Hematopoietic multipotent progenitor cell treated with erythropoietin and hydrocortisone succinate and interleukin-3 and kit ligand, for 4 days (in vitro differentiated cells): ENCODE data around the gene PLEK2.

Source experiments
- DNase-seq: peaks from one replicate; pipeline ENCODE4 v3.0.0-alpha.2; 2015

The PLEK2 gene

DNA sequence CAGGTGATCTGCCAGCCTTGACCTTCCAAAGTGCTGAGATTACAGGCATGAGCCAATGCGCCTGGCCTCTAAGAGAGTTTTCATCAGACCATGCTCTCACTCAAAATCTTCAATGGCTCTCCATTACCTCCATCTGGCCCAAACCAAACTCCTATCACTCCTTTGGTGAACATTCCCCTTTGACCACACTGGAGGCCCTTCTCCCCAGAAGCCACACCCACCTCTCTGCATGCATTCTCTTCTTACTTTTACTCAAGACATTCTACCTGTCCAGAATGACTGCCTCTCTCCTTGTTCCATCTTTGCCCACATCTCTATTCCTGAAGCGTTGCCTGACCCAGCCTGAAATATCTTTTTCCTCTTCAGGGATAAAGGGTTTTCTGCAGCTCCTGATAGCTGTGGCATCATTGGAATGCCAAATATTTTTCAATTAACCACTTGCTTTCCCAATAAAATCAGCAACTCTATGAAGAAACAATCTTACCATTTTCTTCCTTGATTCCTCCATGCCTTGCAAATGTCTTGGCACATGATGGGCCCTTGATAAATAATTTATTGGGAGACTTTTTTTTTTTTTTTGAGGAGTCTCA lies 15.5 kb downstream of the PLEK2 start:
- DNase-seq, result no peak

DNA sequence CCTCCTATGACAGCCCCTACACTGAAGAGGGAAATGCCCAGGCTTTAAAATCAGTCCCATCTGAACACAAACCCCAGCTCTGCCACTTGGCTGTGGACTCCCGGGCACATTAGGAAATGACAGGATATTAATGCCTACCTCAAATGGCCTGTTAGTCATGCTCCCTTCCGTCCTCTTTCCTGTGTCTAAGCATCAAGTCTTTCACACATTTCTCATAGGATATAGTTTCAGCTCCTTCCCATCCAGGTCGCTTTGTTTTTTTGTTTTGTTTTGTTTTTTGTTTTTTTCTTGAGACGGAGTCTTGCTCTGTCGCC lies 16.1 kb downstream of the PLEK2 start:
- no peak for DNase-seq

DNA sequence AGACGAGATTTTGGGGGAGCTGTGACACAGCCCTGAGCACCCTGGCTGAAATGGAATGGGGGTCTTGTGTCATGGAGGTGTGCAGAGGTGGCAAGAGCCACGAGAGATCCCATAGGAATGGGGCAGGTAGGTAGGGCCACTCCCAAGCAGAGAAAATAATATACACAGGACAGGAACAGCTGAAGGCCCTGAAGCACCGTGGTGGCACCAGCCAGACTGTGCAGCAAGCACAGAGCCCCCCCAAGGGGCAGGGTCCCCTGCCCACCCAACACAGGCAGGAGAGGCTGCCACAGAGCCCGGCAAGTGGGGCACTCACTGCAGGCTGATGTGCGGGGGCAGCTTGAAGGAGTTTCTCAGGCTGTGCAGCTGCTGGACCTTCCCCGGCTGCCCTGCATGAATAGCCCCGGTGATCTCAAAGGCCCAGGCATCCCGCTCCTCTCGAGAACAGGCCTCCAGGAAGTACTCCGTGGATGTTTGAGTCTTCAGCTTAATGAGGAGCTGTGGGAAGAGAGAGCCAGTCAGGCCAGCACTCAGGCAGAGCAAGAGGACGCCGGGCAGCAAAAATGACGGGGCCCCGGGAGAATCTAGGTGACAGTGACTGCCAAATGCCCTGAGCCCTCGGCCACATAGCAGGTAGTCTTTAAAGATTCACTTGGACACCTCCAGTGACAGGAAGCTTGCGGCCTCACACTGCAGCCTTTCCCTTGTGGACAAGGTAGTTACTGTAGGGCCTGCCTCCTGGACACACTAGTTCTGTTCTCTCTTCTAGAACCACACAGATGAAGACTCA lies 16.7 kb downstream of the PLEK2 start:
- no peak for DNase-seq

DNA sequence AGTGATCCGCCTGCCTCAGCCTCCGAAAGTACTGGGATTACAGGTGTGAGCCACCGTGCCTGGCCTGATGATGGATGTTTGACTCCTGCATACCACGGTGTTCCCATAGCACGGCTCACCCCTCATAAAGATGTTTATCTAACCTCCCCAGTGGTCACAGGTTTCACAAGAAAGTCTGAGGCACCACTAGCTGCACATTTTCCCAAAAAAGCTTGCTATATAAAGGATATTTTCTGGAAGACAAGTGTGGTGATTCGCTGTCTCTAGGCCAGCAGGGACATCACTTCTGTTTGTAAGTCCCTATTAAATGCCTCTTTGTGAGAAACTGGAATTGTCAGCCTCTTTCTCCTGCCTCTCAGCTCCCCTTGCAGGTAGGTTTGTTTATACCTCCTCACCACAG lies 18.3 kb downstream of the PLEK2 start:
- DNase-seq, result no peak

DNA sequence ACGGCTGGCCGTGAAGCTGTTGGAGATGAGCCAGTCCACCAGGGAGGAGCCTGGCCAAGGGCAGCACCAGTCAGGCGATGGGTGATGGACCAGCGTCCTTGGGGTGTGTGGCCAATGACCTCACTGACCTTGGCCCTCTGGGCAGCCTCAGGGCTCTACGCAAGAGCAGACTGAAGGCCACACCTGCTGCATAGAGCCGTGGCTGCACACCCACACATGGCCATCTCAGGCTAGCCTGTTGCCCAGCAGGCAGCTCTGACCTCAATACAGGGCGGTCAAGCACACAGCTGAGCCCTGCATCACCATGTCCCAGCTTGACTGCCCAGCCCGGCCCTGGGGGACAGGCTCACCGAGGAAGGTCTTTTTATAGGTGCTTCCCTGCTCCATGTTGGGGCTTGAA lies 19.2 kb downstream of the PLEK2 start:
- DNase-seq, result no peak

DNA sequence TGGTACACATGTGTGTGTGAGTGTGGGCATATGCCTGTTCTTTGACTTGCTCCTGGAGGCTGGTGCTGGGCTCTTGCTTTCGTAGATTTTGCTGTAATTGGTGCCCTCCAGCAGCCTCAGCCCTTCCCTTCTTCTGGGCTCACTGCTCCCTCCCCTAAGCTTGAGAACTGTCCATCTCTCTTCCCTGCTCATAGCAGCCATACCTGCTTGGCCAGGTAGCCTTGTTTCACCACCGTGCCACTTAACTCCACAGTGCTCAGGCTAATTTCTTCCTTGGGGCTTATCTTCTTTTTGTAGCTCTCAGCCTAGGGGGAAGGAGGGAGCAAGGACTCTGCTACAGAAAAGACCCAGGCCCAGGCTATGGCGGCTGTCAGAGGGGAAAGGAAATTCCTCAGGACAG lies 19.8 kb downstream of the PLEK2 start:
- DNase-seq, result no peak

- DNase-seq, result peak; percentile 62
These were observed 20.7 kb downstream of the PLEK2 start for GRCh38 chr14:67391268-67391667.

DNA sequence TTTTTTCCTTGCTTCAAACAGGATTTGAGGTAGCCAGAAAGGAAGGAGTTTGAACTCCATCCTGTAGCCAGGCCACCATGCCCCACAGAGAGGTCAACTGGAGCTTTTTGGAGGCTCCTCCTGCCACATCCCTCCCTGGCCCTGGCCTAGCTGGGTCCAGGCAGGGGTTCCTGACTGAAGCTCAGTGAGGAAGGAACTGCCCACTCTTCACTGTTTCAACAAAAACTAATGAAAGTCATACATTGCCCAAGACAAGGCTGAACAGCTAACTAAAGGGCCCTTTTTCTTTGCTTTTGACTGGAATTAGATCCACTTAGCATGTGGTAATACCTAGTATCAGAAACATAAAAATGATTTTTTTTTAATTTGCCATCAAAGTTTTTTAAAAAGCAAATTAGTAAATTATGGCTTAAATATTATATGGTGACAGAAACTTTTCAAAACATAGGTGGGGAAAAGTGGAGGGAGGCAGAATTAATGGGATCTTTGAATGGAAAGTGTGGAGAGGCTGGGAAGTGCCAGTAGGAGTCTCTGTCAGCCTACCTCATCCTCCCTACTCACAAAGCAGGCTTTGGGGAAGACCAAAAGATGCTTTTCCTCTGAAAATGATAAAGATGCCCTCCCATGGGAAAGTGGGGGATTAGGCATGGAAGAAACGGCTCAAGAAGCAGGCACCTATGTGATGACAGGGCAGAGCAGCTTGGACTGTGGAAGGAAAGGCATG lies 22.0 kb downstream of the PLEK2 start:
- DNase-seq, result no peak

DNA sequence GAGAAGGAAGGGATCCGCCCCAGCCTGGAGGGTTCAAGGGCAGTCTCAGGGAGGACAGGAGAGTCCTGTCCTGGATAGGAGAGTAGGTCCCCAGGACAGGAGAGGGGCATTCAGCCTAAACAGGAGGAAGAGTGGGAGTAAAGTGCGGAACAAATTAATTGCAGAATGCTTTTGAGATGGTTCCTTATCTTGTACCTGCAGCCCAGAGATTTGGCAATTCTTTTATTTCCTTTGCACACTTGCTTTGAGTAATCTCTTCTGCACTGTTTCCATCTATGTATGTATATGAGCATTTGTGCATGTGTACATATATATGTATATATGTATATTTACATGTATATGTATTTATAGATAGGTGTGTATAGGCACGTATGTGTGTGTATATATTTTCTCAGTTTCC lies 22.7 kb downstream of the PLEK2 start:
- peak; percentile 75 for DNase-seq

- no peak for DNase-seq
These were observed 24.8 kb downstream of the PLEK2 start for GRCh38 chr14:67387195-67387594.

DNA sequence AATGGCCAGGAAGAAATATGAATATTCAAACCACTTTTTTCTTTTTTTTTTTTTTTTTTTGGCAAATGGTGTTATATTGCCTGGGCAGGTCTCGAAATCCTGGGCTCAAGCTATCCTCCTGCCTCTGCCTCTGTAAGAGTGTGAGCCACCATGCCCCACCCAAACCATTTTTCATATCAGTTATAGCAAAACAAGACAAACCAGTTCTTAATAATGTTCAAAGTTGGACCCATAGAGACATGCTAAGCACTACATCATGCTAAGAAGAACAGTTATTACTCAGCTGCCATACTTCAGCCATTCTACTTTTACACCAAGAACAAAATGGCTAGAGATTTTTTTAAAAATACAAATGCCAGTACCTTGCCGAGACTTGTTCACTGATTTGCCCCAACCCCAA lies 26.3 kb downstream of the PLEK2 start:
- no peak for DNase-seq

DNA sequence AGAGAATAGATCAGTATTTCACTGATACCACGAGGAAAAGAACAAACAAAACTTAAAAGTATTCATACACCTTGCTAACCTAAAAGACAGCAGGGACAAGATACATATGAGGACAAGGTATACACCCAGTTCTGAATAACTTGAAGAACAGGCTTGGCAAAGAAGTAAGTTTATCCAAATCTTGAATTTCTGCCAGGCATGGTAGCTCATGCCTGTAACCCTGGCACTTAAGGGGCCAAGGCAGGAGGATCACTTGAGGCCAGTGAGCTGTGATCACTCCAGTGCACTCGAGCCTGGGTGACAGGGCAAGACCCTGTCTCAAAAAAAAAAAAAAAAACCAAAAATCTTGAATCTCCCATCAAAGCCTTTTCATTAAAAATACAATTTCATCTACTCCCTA lies 26.8 kb downstream of the PLEK2 start:
- DNase-seq, result no peak

DNA sequence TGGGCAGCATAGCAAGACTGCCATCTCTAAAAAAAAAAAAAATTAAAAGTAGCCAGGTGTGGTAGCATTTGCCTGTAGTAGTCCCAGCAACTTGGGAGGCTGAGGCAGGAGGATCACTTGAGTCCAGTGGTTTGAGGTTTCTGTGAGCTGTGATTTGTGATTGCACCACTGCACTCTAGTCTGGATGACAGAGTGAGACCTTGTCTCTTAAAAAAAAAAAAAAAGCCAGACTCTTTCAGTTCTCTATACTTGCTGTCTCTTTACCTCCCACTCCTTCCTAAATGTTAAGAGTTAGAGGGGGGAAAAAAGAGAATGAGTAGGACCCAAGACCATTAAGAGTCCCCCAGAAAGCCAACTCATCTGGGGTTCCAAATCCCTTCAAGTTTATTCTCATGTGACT lies 34.0 kb downstream of the PLEK2 start:
- DNase-seq, result no peak

DNA sequence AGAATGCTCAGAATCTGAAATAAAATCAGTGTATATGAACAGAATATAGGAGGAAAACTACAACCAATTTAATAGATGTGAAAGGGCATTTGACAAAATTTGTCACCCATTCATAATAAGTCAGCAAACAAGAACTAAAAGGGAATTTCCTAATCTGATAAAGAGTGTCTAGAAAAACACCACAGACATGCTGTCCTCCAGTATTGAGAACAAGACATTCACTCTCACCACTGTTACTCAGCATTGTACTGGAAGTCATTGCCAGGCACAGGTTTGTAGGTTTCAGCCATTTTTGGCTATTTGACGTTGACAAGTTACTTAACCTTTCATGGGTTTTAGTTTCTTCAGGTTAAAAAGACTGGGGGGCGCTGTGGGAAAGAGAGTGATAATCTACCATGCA lies 38.6 kb downstream of the PLEK2 start:
- DNase-seq, result no peak

GRCh38 chr14:67372833-67373232 lies 39.1 kb downstream of the PLEK2 start:
- DNase-seq, result no peak

DNA sequence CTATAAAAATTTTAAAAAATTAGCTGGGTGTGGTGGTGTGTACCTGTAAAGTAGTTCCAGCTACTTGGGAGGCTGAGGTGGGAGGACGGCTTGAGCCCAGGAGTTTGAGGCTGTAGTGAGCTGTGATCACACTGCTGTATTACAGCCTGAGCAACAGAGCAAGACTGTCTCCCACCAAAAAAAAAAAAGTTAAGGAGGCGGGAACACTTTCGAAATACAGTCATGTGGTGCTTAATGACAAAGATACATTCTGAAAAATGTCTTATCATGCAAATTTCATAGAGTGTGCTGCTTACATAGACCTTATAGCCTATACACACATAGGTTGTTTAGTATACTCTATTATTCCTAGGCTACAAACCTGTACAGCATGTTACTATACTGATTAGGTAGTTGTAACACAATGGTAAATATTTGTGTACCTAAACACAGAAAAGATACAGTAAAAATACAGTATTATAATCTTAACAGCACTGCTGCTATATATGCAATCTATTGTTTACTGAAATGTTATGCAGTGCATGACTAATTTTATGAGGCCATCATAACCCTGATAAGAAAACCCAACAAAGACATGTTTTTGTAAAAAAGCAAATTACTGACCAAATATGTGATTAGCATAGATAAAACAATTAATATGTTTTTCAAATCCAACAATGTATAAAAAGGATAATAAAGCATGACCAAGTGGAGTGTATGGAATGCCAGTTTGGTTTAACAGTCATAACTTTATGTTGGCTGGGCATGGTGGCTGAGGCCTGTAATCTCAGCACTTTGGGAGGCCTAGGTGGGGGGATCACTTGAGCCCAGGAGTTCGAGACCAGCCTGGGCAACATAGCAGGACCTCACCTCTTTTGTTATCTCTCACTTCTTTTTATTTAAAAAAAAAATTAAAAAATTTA lies 40.5 kb downstream of the PLEK2 start:
- peak; percentile 27 for DNase-seq

DNA sequence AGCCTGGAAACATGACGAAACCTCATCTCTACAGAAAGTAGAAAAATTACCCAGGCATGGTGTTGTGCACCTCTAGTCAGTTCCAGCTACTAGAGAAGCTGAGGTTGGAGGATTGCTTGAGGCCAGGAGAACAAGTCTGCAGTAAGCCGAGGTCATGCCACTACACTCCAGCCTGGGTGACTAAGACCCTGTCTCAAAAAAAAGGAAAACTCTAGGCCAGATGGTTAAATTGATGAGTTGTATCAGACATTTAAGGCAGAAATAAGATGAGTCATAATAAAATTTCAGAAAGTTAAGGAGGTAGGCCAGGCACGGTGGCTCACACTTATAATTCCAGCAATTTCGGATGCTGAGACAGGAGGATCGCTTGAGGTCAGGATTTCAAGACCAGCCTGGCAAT lies 41.1 kb downstream of the PLEK2 start:
- no peak for DNase-seq

GRCh38 chr14:67365476-67365875 lies 46.5 kb downstream of the PLEK2 start:
- DNase-seq, result no peak

DNA sequence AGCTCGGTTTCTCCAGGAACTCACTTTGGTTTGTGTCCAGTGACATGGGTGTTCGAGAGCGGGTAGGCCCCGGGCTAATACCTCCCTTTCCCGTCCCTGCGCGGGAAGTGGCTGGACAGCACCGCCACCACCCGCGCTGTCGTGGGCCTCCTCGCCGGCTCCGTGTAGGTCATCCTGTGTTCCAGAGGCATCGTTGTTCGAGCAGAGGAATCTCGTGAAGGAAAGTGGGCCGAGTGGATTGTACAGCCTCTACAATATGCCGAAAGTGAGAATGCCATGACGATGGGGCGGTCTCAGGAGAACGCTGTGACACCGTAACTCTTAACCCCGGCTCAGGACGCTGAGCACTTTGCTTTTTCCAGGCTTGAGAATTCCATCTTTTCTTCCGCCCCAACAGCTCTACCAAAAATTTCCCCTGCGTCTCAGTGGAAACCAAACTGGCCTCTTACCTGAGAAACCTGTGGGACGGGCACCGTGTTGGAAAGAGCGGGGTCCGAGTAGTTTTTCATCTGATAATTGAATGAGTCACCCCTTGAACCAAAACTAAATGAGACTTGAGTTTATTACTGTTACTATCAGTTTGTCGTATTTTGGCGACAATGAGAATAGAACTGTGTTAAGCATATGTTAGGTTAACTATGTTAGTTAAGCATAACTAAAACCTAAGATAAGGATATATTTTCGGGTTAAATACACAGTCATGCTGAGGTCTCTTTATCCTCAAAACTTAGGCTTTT lies 51.3 kb downstream of the PLEK2 start:
- peak; percentile 41 for DNase-seq

DNA sequence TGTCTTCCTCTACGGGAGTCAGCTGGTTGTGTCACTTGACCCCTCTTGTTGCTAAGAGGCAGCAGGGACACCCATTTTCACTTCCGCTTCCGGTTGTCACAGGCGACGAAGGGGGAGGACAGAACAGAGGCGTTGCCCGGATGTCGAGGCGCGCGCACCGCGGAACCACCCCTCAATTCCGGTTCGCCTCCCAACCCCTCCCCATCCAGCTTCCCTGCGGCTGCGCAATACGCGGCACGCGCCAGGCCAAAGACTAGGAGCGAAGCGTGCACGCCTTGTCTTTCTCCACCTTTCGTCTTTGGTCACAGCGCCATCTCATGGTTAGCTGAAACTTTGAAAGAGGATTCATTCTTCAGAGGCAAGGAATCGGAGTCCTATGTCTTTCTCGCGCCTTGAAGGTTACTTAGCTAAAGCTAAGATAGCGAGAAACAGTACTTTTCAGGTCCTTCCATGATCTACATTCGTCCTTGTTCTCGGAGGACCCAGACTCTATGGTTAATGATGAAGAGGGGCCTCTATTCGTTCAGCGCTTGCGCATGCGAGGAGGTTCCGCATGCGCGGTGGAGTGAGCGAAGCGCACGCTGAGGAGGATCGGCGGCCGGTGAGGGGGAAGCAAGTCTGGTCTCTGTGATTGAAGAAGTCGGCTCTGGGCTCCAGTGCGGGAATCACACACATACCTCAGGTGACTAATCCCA lies 52.0 kb downstream of the PLEK2 start, which contains the start of the genes ATP6V1D and EIF2S1:
TSS of gene ATP6V1D (minus strand) at position 30 of the 695 bp plus-strand sequence. CDS start 106 bp downstream, outside the sequence.
TSS of gene EIF2S1 (plus strand) at position 554 of the 695 bp plus-strand sequence. CDS start 4,440 bp downstream, outside the sequence.
- DNase-seq, result peak; percentile 100

DNA sequence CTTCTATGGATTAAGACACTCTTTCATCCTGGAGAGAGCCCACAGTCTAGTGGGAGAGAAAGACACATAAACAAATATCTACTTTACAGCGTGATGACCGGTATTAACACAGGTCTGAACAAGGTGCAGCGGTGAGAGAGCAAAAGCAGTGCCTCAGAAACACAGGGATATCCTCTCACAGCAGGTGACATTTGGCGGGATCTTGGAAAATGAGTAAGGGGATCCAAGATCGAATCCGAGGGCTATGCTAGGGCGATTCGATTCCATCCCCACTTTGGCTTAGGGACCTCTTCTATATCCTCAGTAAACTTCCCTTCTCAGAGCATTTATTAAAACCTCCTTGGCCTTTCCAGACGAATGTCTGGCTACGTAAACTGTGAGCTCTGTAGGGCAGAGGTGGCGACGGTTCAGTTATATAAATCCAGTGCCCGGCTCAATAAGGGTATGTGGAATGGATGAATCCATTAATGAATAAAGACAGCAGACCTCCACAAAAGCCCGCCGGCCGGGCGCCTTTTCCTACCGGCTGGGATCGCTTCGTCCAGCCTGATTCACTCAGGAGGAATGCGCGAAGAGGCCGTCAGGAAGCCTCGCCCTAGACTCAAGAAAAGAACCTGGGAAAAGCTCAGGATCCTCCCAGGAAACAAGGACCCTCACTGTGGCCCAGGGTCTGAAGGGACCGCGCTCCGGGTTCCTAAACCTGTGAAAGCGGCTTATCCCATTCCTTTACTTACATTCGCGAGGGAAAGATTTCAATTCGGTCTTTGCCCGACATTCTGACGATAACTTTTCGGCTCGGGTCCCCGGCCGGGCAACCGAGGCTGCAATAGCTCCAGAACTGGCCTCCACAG lies 52.8 kb downstream of the PLEK2 start:
- peak; percentile 23 for DNase-seq
